H1 (cell line): ENCODE measurements around the gene KIF20A. TPM values are rescaled to one million over a fixed set of nuclear protein-coding genes. Genes with fewer than 3 reads are reported as not detected.

Experiments used
- BCL11A ChIP-seq, 2 experiments: IDR thresholded peaks; one replicate each; pipeline ENCODE4 v1.6.1; 2011; ENCODE audit warnings: low read depth in 2 of 2, low read length in 2 of 2, mild to moderate bottlenecking in 2 of 2
- CBX5 ChIP-seq: fragments of 300-800, 300-1000 bp; sonication (generic); IDR thresholded peaks from 2 replicates; pipeline ENCODE4 v1.7.1; 2016; ENCODE audit warnings: antibody characterized with exemption, low read length, low read depth
- CHD1 ChIP-seq: IDR thresholded peaks from 2 replicates; pipeline ENCODE4 v1.6.1; 2012; ENCODE audit warnings: low read depth, low read length, improper control_type of control experiment
- CREB1 ChIP-seq: IDR thresholded peaks from 2 replicates; pipeline ENCODE4 v1.6.1; 2012; ENCODE audit warnings: inconsistent platforms
- EGR1 ChIP-seq: IDR thresholded peaks from 2 replicates; pipeline ENCODE4 v1.6.1; 2011; ENCODE audit warnings: low read depth, low read length, borderline replicate concordance
- HDAC2 ChIP-seq, 2 experiments: fragments of 300-600 bp in 1 of 2; sonication (generic) in 1 of 2; IDR thresholded peaks; 2 replicates each; pipeline ENCODE4 v1.6.1; 2011 to 2012; ENCODE audit warnings: low read depth in 2 of 2, low read length in 2 of 2, mild to moderate bottlenecking in 2 of 2, moderate library complexity in 2 of 2, borderline replicate concordance in 1 of 2, inconsistent platforms in 1 of 2
- JUN ChIP-seq: IDR thresholded peaks from 2 replicates; pipeline ENCODE4 v1.6.1; 2011; ENCODE audit warnings: low read depth, mild to moderate bottlenecking, improper control_type of control experiment, low read length
- KDM1A ChIP-seq: fragments of 200-600, 300-600 bp; sonication (generic); IDR thresholded peaks from 2 replicates; pipeline ENCODE4 v1.7.1; 2016; ENCODE audit warnings: mild to moderate bottlenecking, low read length, borderline replicate concordance
- KDM4A ChIP-seq: IDR thresholded peaks from one replicate; pipeline ENCODE4 v1.7.1; 2012; ENCODE audit warnings: low read depth, mild to moderate bottlenecking, moderate library complexity, low read length, inconsistent platforms; ENCODE audit not compliant: severe bottlenecking
- MAFK ChIP-seq: IDR thresholded peaks from 2 replicates; pipeline ENCODE4 v1.6.1; 2012; ENCODE audit warnings: low read depth, mild to moderate bottlenecking, improper control_type of control experiment, low read length
- NRF1 ChIP-seq: IDR thresholded peaks from 2 replicates; pipeline ENCODE4 v1.6.1; 2011; ENCODE audit warnings: mild to moderate bottlenecking, low read depth, low read length, improper control_type of control experiment
- RAD21 ChIP-seq, 2 experiments: IDR thresholded peaks in 1 of 2; conservative IDR thresholded peaks in 1 of 2; 2 replicates each; pipeline ENCODE4 v1.6.1; 2011; ENCODE audit warnings: low read depth in 2 of 2, low read length in 2 of 2, improper control_type of control experiment in 1 of 2, inconsistent platforms in 1 of 2, mild to moderate bottlenecking in 1 of 2, moderate library complexity in 1 of 2
- SIN3A ChIP-seq, 2 experiments: IDR thresholded peaks in 1 of 2; conservative IDR thresholded peaks in 1 of 2; 2 replicates each; pipeline ENCODE4 v1.6.1; 2011 to 2012; ENCODE audit warnings: low read length in 2 of 2, improper control_type of control experiment in 1 of 2, low read depth in 1 of 2, mild to moderate bottlenecking in 1 of 2
- SIX5 ChIP-seq: IDR thresholded peaks from 2 replicates; pipeline ENCODE4 v1.6.1; 2011; ENCODE audit warnings: mild to moderate bottlenecking, low read depth, low read length
- polyA plus RNA-seq, 7 experiments: library from polyadenylated mRNA; depleted of rRNA in 3 of 7; stranded (reverse) in 5 of 7; unstranded in 2 of 7; fragments of >200 nt in 5 of 7; fragments of 200-250 nt in 2 of 7; gene quantifications; 1 replicate in 5 of 7; 2 replicates in 1 of 7; 4 replicates in 1 of 7; pipeline versions ENCODE4 v1.2.1 to v1.2.3, GENCODE V29; 2011 to 2013; ENCODE audit warnings: missing spikeins in 2 of 7, mixed read lengths in 2 of 7
- total RNA-seq: library from RNA; stranded (reverse); fragmentation: NEBNext Ultra II Directional; extraction: Animal tissue kit (Norgen Biotek cat#: 25700); gene quantifications from 2 replicates; pipeline ENCODE4 v1.2.1, GENCODE V29; 2021
- TF ChIP-seq, protein P1 (sequence below): IDR thresholded peaks from 2 replicates; pipeline ENCODE4 v1.6.1; 2012; ENCODE audit warnings: low read length, inconsistent platforms
- TF ChIP-seq, protein P2 (sequence below), 3 experiments: IDR thresholded peaks; 1 replicate in 2 of 3; 2 replicates in 1 of 3; pipeline versions ENCODE4 v1.5.1 to v1.6.1; 2011; ENCODE audit warnings: low read length in 3 of 3, mild to moderate bottlenecking in 3 of 3, inconsistent platforms in 2 of 3, low read depth in 1 of 3, moderate library complexity in 1 of 3; ENCODE audit not compliant: insufficient read depth in 1 of 3; ENCODE audit errors: control extremely low read depth in 1 of 3

KIF20A gene
- total and polyA plus RNA-seq, 2 of the 8 experiments (the other 6 are each of a cell fraction or from before 2014, with no cell fraction given) = 33.3 to 67.1 TPM

GRCh38 chr5:138180183-138180782, 1.4 kb downstream of the KIF20A start (continued):
- TF ChIP-seq, protein P1, sequence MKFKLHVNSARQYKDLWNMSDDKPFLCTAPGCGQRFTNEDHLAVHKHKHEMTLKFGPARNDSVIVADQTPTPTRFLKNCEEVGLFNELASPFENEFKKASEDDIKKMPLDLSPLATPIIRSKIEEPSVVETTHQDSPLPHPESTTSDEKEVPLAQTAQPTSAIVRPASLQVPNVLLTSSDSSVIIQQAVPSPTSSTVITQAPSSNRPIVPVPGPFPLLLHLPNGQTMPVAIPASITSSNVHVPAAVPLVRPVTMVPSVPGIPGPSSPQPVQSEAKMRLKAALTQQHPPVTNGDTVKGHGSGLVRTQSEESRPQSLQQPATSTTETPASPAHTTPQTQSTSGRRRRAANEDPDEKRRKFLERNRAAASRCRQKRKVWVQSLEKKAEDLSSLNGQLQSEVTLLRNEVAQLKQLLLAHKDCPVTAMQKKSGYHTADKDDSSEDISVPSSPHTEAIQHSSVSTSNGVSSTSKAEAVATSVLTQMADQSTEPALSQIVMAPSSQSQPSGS = no peak
- no peak for TF ChIP-seq MAFK
- peak; percentile 44 to 64; a peak in 1 of 4 replicates for TF ChIP-seq SIN3A (conservative IDR thresholded peaks at IDR 0.05 in 1 of 2, IDR thresholded peaks at IDR 0.05 in 1 of 2; ENCODE audit: low read depth in 1 of 2, low read length in 2 of 2)
- no peak for TF ChIP-seq SIX5
- TF ChIP-seq CREB1 = no peak
- TF ChIP-seq NRF1 = no peak
- TF ChIP-seq, protein P2, sequence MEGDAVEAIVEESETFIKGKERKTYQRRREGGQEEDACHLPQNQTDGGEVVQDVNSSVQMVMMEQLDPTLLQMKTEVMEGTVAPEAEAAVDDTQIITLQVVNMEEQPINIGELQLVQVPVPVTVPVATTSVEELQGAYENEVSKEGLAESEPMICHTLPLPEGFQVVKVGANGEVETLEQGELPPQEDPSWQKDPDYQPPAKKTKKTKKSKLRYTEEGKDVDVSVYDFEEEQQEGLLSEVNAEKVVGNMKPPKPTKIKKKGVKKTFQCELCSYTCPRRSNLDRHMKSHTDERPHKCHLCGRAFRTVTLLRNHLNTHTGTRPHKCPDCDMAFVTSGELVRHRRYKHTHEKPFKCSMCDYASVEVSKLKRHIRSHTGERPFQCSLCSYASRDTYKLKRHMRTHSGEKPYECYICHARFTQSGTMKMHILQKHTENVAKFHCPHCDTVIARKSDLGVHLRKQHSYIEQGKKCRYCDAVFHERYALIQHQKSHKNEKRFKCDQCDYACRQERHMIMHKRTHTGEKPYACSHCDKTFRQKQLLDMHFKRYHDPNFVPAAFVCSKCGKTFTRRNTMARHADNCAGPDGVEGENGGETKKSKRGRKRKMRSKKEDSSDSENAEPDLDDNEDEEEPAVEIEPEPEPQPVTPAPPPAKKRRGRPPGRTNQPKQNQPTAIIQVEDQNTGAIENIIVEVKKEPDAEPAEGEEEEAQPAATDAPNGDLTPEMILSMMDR (IDR thresholded peaks at IDR 0.05; ENCODE audit: control extremely low read depth in 1 of 3, insufficient read depth in 1 of 3, low read depth in 1 of 3, low read length in 3 of 3) = peak in 2 of 3 experiments; percentile 20 to 48; a peak in 2 of 4 replicates
- TF ChIP-seq KDM4A = no peak
- no peak for TF ChIP-seq CHD1
- no peak for TF ChIP-seq EGR1
- no peak for TF ChIP-seq KDM1A
- no peak for TF ChIP-seq CBX5
- TF ChIP-seq RAD21 (IDR thresholded peaks at IDR 0.05 in 1 of 2, conservative IDR thresholded peaks at IDR 0.05 in 1 of 2; ENCODE audit: low read depth in 2 of 2, low read length in 2 of 2) = peak; percentile 65 to 66
- no peak for TF ChIP-seq JUN
- TF ChIP-seq BCL11A (IDR thresholded peaks at IDR 0.05; ENCODE audit: low read depth in 2 of 2, low read length in 2 of 2) = no peak
- TF ChIP-seq HDAC2 (IDR thresholded peaks at IDR 0.05; ENCODE audit: borderline replicate concordance in 1 of 2, low read depth in 2 of 2, low read length in 2 of 2) = no peak
